ENCODE results near the gene DCTPP1.

The DCTPP1 gene

GRCh38 chr16:30378236-30379157, 51.3 kb downstream of the DCTPP1 start (continued):
- TF ChIP-seq ZNF26 (tag by site-specific recombination; IDR thresholded peaks at IDR 0.05) (no peak), TCF7L2 (IDR thresholded peaks at IDR 0.05; ENCODE audit: borderline replicate concordance, low read depth, low read length) (no peak), ZNF707 (tag by site-specific recombination; IDR thresholded peaks at IDR 0.05) (no peak), ZNF768 (tag by site-specific recombination; IDR thresholded peaks at IDR 0.05) (no peak; the same call in 1 of the 2 replicates), ZNF398 (tag by site-specific recombination; IDR thresholded peaks at IDR 0.05) (peak; percentile 99), GFI1B (tag by site-specific recombination; IDR thresholded peaks at IDR 0.05) (peak; percentile 77; the same call in 1 of the 2 replicates), ZNF596 (tag by site-specific recombination; IDR thresholded peaks at IDR 0.05) (no peak), ZIC2 (tag by site-specific recombination; IDR thresholded peaks at IDR 0.05) (peak; percentile 86), ZFP41 (tag by site-specific recombination; IDR thresholded peaks at IDR 0.05; ENCODE audit: borderline replicate concordance) (no peak), YY1 (tag by site-specific recombination; IDR thresholded peaks at IDR 0.05) (no peak), ZNF16 (tag by site-specific recombination; IDR thresholded peaks at IDR 0.05; ENCODE audit: low read depth) (no peak), SCRT2 (tag by site-specific recombination; IDR thresholded peaks at IDR 0.05) (no peak), GLIS2 (tag by site-specific recombination; IDR thresholded peaks at IDR 0.05) (peak; percentile 62; the same call in 1 of the 2 replicates), ZNF169 (tag by site-specific recombination; IDR thresholded peaks at IDR 0.05) (peak; percentile 27; the same call in 1 of the 2 replicates), ZNF692 (tag by site-specific recombination; IDR thresholded peaks at IDR 0.05) (peak; percentile 73), ZNF76 (tag by site-specific recombination; IDR thresholded peaks at IDR 0.05; ENCODE audit: borderline replicate concordance, low read depth) (peak; percentile 95), ZNF391 (tag by site-specific recombination; IDR thresholded peaks at IDR 0.05; ENCODE audit: borderline replicate concordance, low read depth) (peak; percentile 89; the same call in 1 of the 2 replicates), ZNF140 (tag by site-specific recombination; IDR thresholded peaks at IDR 0.05) (no peak), SALL2 (tag by site-specific recombination; IDR thresholded peaks at IDR 0.05; ENCODE audit: borderline replicate concordance) (no peak), ZNF626 (tag by site-specific recombination; IDR thresholded peaks at IDR 0.05) (no peak), ZNF621 (tag by site-specific recombination; IDR thresholded peaks at IDR 0.05) (no peak), ZNF548 (tag by site-specific recombination; IDR thresholded peaks at IDR 0.05) (no peak), ZNF600 (tag by site-specific recombination; IDR thresholded peaks at IDR 0.05) (peak; percentile 65; the same call in 1 of the 2 replicates), ZNF521 (tag by site-specific recombination; IDR thresholded peaks at IDR 0.05) (no peak), ZNF366 (tag by site-specific recombination; conservative IDR thresholded peaks at IDR 0.05) (peak; percentile 88), ZNF664 (tag by site-specific recombination; IDR thresholded peaks at IDR 0.05) (no peak), SP7 (tag by site-specific recombination; IDR thresholded peaks at IDR 0.05) (peak; percentile 90), ZNF830 (tag by site-specific recombination; IDR thresholded peaks at IDR 0.05; ENCODE audit: low read depth) (no peak), ZNF529 (tag by site-specific recombination; IDR thresholded peaks at IDR 0.05; ENCODE audit: insufficient replicate concordance) (no peak)
- TF ChIP-seq, protein P1, sequence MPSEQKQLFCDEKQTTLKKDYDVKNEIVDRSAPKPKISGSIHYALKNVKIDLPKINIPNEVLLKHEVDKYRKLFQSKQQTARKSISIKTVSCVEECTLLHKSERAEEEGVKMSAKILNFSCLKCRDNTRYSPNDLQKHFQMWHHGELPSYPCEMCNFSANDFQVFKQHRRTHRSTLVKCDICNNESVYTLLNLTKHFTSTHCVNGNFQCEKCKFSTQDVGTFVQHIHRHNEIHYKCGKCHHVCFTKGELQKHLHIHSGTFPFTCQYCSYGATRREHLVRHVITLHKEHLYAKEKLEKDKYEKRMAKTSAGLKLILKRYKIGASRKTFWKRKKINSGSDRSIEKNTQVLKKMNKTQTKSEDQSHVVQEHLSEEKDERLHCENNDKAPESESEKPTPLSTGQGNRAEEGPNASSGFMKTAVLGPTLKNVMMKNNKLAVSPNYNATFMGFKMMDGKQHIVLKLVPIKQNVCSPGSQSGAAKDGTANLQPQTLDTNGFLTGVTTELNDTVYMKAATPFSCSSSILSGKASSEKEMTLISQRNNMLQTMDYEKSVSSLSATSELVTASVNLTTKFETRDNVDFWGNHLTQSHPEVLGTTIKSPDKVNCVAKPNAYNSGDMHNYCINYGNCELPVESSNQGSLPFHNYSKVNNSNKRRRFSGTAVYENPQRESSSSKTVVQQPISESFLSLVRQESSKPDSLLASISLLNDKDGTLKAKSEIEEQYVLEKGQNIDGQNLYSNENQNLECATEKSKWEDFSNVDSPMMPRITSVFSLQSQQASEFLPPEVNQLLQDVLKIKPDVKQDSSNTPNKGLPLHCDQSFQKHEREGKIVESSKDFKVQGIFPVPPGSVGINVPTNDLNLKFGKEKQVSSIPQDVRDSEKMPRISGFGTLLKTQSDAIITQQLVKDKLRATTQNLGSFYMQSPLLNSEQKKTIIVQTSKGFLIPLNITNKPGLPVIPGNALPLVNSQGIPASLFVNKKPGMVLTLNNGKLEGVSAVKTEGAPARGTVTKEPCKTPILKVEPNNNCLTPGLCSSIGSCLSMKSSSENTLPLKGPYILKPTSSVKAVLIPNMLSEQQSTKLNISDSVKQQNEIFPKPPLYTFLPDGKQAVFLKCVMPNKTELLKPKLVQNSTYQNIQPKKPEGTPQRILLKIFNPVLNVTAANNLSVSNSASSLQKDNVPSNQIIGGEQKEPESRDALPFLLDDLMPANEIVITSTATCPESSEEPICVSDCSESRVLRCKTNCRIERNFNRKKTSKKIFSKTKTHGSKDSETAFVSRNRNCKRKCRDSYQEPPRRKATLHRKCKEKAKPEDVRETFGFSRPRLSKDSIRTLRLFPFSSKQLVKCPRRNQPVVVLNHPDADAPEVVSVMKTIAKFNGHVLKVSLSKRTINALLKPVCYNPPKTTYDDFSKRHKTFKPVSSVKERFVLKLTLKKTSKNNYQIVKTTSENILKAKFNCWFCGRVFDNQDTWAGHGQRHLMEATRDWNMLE (tag by site-specific recombination; conservative IDR thresholded peaks at IDR 0.05; ENCODE audit: low read depth): no peak
